Epithelial cell of prostate (primary cell): ENCODE data around the gene TRIM44.
"Not testable (repeated sequence)": the region's sequence is repeated elsewhere in the genome, so short reads cannot be mapped to it uniquely, and the experiment has no call there.

ENCODE experiments used
- DNase-seq: peaks from one replicate; pipeline ENCODE4 v3.0.0-alpha.2; 2011; ENCODE audit warnings: low read depth, low spot score
- H3K27ac ChIP-seq: fragments of 450-650 bp; 2 replicates; pipeline ENCODE4 v1.5.1; 2017; ENCODE audit warnings: mild to moderate bottlenecking

The TRIM44 gene

GRCh38 chr11:35631891-35632290 is 30.7 kb upstream of the TRIM44 start:
- DNase-seq: no peak
- no peak overlapping the region for H3K27ac ChIP-seq

GRCh38 chr11:35632301-35632700 is 30.3 kb upstream of the TRIM44 start:
- no peak overlapping the region for H3K27ac ChIP-seq
- no peak for DNase-seq

GRCh38 chr11:35633827-35634423 is 28.6 kb upstream of the TRIM44 start:
- no peak overlapping the region for H3K27ac ChIP-seq

GRCh38 chr11:35635933-35636332 is 26.6 kb upstream of the TRIM44 start:
- no peak for DNase-seq
- H3K27ac ChIP-seq: no peak overlapping the region

More at GRCh38 chr11:35633827-35634423, 28.6 kb upstream of the TRIM44 start:
- no peak for DNase-seq

- no peak overlapping the region for H3K27ac ChIP-seq
- no peak for DNase-seq
Observed at GRCh38 chr11:35639591-35640179, 22.9 kb upstream of the TRIM44 start.

GRCh38 chr11:35641171-35641897 is 21.2 kb upstream of the TRIM44 start:
- no peak for DNase-seq

GRCh38 chr11:35641964-35642363 is 20.6 kb upstream of the TRIM44 start:
- H3K27ac ChIP-seq: no peak overlapping the region
- no peak for DNase-seq

More at GRCh38 chr11:35641171-35641897, 21.2 kb upstream of the TRIM44 start:
- H3K27ac ChIP-seq: no peak overlapping the region

GRCh38 chr11:35647421-35648093 is 15.0 kb upstream of the TRIM44 start:
- no peak for DNase-seq
- no peak overlapping the region for H3K27ac ChIP-seq

GRCh38 chr11:35650006-35650405 is 12.6 kb upstream of the TRIM44 start:
- DNase-seq: no peak

GRCh38 chr11:35650467-35650866 is 12.1 kb upstream of the TRIM44 start:
- DNase-seq: no peak
- no peak overlapping the region for H3K27ac ChIP-seq

More at GRCh38 chr11:35650006-35650405, 12.6 kb upstream of the TRIM44 start:
- H3K27ac ChIP-seq: no peak overlapping the region

- DNase-seq: no peak
- no peak overlapping the region for H3K27ac ChIP-seq
Observed at GRCh38 chr11:35651263-35651662, 11.3 kb upstream of the TRIM44 start.

- not testable (repeated sequence) for H3K27ac ChIP-seq, DNase-seq
Observed at GRCh38 chr11:35652786-35653185, 9.8 kb upstream of the TRIM44 start.

GRCh38 chr11:35654711-35655110 is 7.9 kb upstream of the TRIM44 start:
- H3K27ac ChIP-seq: no peak overlapping the region
- no peak for DNase-seq

- DNase-seq: no peak
Observed at GRCh38 chr11:35655254-35655653, 7.3 kb upstream of the TRIM44 start.

GRCh38 chr11:35655856-35656255 is 6.7 kb upstream of the TRIM44 start:
- DNase-seq: no peak
- H3K27ac ChIP-seq: no peak overlapping the region

More at GRCh38 chr11:35655254-35655653, 7.3 kb upstream of the TRIM44 start:
- no peak overlapping the region for H3K27ac ChIP-seq

GRCh38 chr11:35658020-35658948 is 4.3 kb upstream of the TRIM44 start:
- no peak for DNase-seq

GRCh38 chr11:35661534-35661933 is 1.0 kb upstream of the TRIM44 start:
- H3K27ac ChIP-seq: peak overlapping the region; percentile 93
- DNase-seq: no peak

More at GRCh38 chr11:35658020-35658948, 4.3 kb upstream of the TRIM44 start:
- H3K27ac ChIP-seq: no peak overlapping the region

- H3K27ac ChIP-seq: peak overlapping the region; percentile 93
- DNase-seq: no peak
Observed at GRCh38 chr11:35662061-35662648, 420 bp upstream of the TRIM44 start.

- peak overlapping the region; percentile 93 for H3K27ac ChIP-seq
- DNase-seq: no peak
Observed at GRCh38 chr11:35663408-35663702, 780 bp downstream of the TRIM44 start.
